ENCODE data around the gene TRAPPC3L.

DNA sequence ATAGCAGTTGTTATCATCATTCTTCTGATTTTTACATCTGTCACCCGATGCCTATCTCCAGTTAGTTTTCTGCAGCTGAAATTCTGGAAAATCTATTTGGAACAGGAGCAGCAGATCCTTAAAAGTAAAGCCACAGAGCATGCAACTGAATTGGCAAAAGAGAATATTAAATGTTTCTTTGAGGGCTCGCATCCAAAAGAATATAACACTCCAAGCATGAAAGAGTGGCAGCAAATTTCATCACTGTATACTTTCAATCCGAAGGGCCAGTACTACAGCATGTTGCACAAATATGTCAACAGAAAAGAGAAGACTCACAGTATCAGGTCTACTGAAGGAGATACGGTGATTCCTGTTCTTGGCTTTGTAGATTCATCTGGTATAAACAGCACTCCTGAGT is 82.2 kb downstream of the TRAPPC3L start:
- TF ChIP-seq, protein P1, sequence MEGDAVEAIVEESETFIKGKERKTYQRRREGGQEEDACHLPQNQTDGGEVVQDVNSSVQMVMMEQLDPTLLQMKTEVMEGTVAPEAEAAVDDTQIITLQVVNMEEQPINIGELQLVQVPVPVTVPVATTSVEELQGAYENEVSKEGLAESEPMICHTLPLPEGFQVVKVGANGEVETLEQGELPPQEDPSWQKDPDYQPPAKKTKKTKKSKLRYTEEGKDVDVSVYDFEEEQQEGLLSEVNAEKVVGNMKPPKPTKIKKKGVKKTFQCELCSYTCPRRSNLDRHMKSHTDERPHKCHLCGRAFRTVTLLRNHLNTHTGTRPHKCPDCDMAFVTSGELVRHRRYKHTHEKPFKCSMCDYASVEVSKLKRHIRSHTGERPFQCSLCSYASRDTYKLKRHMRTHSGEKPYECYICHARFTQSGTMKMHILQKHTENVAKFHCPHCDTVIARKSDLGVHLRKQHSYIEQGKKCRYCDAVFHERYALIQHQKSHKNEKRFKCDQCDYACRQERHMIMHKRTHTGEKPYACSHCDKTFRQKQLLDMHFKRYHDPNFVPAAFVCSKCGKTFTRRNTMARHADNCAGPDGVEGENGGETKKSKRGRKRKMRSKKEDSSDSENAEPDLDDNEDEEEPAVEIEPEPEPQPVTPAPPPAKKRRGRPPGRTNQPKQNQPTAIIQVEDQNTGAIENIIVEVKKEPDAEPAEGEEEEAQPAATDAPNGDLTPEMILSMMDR (IDR thresholded peaks at IDR 0.05) = no peak
- TF ChIP-seq POLR2AphosphoS5 (IDR thresholded peaks at IDR 0.05; ENCODE audit: low read depth, low read length) (no peak), SIN3A (IDR thresholded peaks at IDR 0.05; ENCODE audit: borderline replicate concordance, insufficient read depth, low read depth, low read length) (no peak)
